CD4-positive, CD25-positive, alpha-beta regulatory T cell (primary cell): Measurements from ENCODE around the gene MAP2K3. TPM values are rescaled to one million over a fixed set of nuclear protein-coding genes. Genes with fewer than 3 reads are reported as not detected.

ENCODE experiments used
- polyA plus RNA-seq, 4 donors: library from polyadenylated mRNA; unstranded; fragments of 300-500 nt; fragmentation: Illumina TruSeq; gene quantifications; one replicate each; pipeline ENCODE4 v1.2.3, GENCODE V29; 2021
- total RNA-seq: library from RNA; stranded (reverse); gene quantifications from one replicate; pipeline ENCODE4 v1.2.3, GENCODE V29; 2022

MAP2K3 gene
- total and polyA plus RNA-seq, 5 donors from 2014 or later, result 63.4 to 71.9 (median 70.6) TPM

Other genes with a start within 250 kb of the MAP2K3 start
- gene USP22, start 241.7 kb upstream of the MAP2K3 start, total RNA-seq, result 152 TPM
- gene USP22, start 241.7 kb upstream of the MAP2K3 start, polyA plus RNA-seq, result 10 to 100 TPM; 32.1 to 39.8 (median 37.9) TPM
- 7.6 TPM for gene DHRS7B, start 157.7 kb upstream of the MAP2K3 start, total RNA-seq
- gene DHRS7B, start 157.7 kb upstream of the MAP2K3 start, polyA plus RNA-seq, result 10 to 100 TPM; 11.8 to 17.2 (median 14.0) TPM
- 16.1 TPM for gene TMEM11, start 70.5 kb upstream of the MAP2K3 start, total RNA-seq
- 10 to 100 TPM; 30.8 to 50.3 (median 45.6) TPM for gene TMEM11, start 70.5 kb upstream of the MAP2K3 start, polyA plus RNA-seq
- 12.7 TPM for gene NATD1, start 31.3 kb upstream of the MAP2K3 start, total RNA-seq
- 1 to 10 TPM; 2.8 to 4.6 (median 2.8) TPM for gene NATD1, start 31.3 kb upstream of the MAP2K3 start, polyA plus RNA-seq
- gene KCNJ12, start 91.6 kb downstream of the MAP2K3 start, total RNA-seq, result 0.15 TPM
- not detected for gene KCNJ12, start 91.6 kb downstream of the MAP2K3 start, polyA plus RNA-seq